K562 (cell line): ENCODE data around the gene NARF. TPM values are rescaled to one million over a fixed set of nuclear protein-coding genes. Genes with fewer than 3 reads are reported as not detected.
A peak's percentile ranks its signal among the peaks of the same experiment; 100 is the strongest.

Source experiments
- ATF1 ChIP-seq, 2 experiments: fragments of 450-650 bp in 1 of 2; IDR thresholded peaks; 2 replicates each; pipeline ENCODE4 v1.6.1; 2016; ENCODE audit warnings: missing compliant biosample characterization in 1 of 2, missing genetic modification characterization in 1 of 2
- ATF7 ChIP-seq: fragments of 450-650 bp; IDR thresholded peaks from 2 replicates; pipeline ENCODE4 v1.7.1; 2014; ENCODE audit warnings: mild to moderate bottlenecking, moderate library complexity
- CREM ChIP-seq: IDR thresholded peaks from 2 replicates; pipeline ENCODE4 v1.6.1; 2014; ENCODE audit warnings: antibody characterized with exemption, low read depth
- ESRRA ChIP-seq: fragments of 450-650 bp; IDR thresholded peaks from 2 replicates; pipeline ENCODE4 v1.6.1; 2014; ENCODE audit warnings: low read depth, mild to moderate bottlenecking, moderate library complexity, borderline replicate concordance
- FOXJ3 ChIP-seq: sonication (generic); formaldehyde crosslinking; IDR thresholded peaks from 2 replicates; pipeline ENCODE4 v1.4.0; 2020; ENCODE audit warnings: mild to moderate bottlenecking, missing genetic modification reagents
- NCOA6 ChIP-seq: fragments of 450-650 bp; IDR thresholded peaks from 2 replicates; pipeline ENCODE4 v1.6.1; 2017; ENCODE audit warnings: mild to moderate bottlenecking
- RFX7 ChIP-seq: fragments of 250-450 bp; sonication (Bioruptor Pico); IDR thresholded peaks from 2 replicates; pipeline ENCODE4 v1.5.1; 2021; ENCODE audit warnings: mild to moderate bottlenecking
- ZFP30 ChIP-seq: fragments of 250-450 bp; sonication (Bioruptor Pico); IDR thresholded peaks from 2 replicates; pipeline ENCODE4 v1.8.0; 2022; ENCODE audit warnings: moderate library complexity, mild to moderate bottlenecking, inconsistent platforms, borderline replicate concordance
- ZNF184 ChIP-seq: sonication (generic); formaldehyde crosslinking; IDR thresholded peaks from 2 replicates; pipeline ENCODE4 v1.5.0; 2020; ENCODE audit warnings: missing genetic modification reagents
- ZNF224 ChIP-seq: sonication (generic); formaldehyde crosslinking; IDR thresholded peaks from 2 replicates; pipeline ENCODE4 v1.8.0; 2022; ENCODE audit warnings: mild to moderate bottlenecking, missing genetic modification reagents
- ZNF431 ChIP-seq: sonication (generic); formaldehyde crosslinking; IDR thresholded peaks from 2 replicates; pipeline ENCODE4 v1.8.0; 2022; ENCODE audit warnings: mild to moderate bottlenecking, missing genetic modification reagents
- polyA plus RNA-seq, 8 experiments: library from polyadenylated mRNA; depleted of rRNA in 4 of 8; stranded (reverse) in 5 of 8; unstranded in 3 of 8; fragments of >200 nt; fragmentation: Nextera tagmentation in 2 of 8; fragmentation: Illumina TruSeq in 1 of 8; extraction: Ambion mirVana in 2 of 8; extraction: Trizol in 1 of 8; gene quantifications; 2 replicates each; pipeline versions ENCODE4 v1.2.1 to v1.2.3, GENCODE V29; 2011 to 2014; ENCODE audit warnings: inconsistent platforms in 1 of 8, missing spikeins in 1 of 8
- total RNA-seq, 7 experiments: library from RNA; depleted of rRNA in 6 of 7; stranded (reverse); fragments of >200 nt in 6 of 7; fragmentation: Illumina TruSeq in 2 of 7; extraction: Trizol in 2 of 7; gene quantifications; 2 replicates each; pipeline versions ENCODE4 v1.2.1 to v1.2.3, GENCODE V29; 2011 to 2021; ENCODE audit warnings: low replicate concordance in 1 of 7
- TF ChIP-seq, protein P1 (sequence below): IDR thresholded peaks from 3 replicates; pipeline ENCODE4 v1.6.1; 2011; ENCODE audit warnings: borderline replicate concordance, mild to moderate bottlenecking; ENCODE audit not compliant: insufficient read length, insufficient read depth
- TF ChIP-seq, protein P2 (sequence below): fragments of 250-450 bp; sonication (Bioruptor Pico); IDR thresholded peaks from 2 replicates; pipeline ENCODE4 v1.5.0; 2021; ENCODE audit warnings: mild to moderate bottlenecking, moderate library complexity
- TF ChIP-seq, protein P3 (sequence below): sonication (generic); formaldehyde crosslinking; IDR thresholded peaks from 2 replicates; pipeline ENCODE4 v1.5.0; 2020; ENCODE audit warnings: missing genetic modification reagents
- TF ChIP-seq, protein P4 (sequence below): fragments of 250-450 bp; sonication (Bioruptor Pico); IDR thresholded peaks from 2 replicates; pipeline ENCODE4 v1.5.0; 2021; ENCODE audit warnings: mild to moderate bottlenecking, borderline replicate concordance

NARF gene
- total and polyA plus RNA-seq, 9 of the 15 experiments (the other 6 are each of a cell fraction or from before 2014, with no cell fraction given): 60.4 to 423 (median 132) TPM

DNA sequence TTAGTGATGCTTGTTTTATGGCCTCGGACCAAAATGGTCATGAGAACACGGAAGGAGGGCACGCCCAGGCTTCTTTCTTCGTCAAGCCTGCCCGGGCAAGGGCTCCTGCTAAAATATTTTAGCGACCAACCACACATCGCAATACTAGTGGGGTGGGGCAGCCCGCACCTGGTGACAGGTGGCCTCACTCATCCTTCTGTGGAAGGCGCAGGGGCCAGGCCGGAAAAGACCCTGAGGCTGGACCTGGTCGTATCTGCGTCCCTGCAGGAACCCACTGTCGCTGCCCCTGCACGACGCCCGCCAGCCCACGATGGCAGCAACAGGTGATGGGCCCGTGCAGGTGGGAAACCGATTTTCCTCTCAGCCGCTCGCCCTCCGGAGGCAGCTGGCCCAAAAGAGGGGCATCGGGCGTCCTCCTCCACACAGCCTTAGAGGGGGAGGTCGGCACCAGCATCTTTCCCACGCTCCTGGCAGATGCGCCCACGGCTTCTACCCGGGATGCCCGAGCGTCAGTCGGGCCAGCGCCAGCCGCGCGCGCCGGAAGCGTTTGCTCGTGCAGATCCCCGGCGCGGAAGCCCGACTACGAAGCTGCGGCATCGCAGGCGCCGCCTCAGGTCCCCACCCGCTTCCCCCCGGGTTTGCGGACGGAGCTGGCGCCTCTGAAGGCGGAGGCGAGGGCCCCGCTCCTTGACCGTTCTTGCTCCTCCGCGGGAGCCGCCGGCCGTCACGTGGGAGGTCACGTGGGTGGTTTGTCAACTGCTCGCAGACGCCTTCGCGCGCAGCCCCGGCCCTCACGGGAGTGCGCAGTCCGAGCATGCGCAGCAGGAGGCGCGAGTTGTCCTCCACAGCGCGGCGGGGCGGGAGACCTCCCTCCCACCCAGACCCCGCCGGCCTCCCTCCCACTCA is 38.2 kb downstream of the NARF start (continued):
- TF ChIP-seq, protein P1, sequence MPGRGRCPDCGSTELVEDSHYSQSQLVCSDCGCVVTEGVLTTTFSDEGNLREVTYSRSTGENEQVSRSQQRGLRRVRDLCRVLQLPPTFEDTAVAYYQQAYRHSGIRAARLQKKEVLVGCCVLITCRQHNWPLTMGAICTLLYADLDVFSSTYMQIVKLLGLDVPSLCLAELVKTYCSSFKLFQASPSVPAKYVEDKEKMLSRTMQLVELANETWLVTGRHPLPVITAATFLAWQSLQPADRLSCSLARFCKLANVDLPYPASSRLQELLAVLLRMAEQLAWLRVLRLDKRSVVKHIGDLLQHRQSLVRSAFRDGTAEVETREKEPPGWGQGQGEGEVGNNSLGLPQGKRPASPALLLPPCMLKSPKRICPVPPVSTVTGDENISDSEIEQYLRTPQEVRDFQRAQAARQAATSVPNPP: no peak
- TF ChIP-seq ATF1 (CRISPR knock-in tag; IDR thresholded peaks at IDR 0.05) (no peak), ATF1 (tag; IDR thresholded peaks at IDR 0.05) (peak; percentile 68), ZNF224 (CRISPR knock-in tag) (no peak), ESRRA (peak; percentile 22; the same call in 1 of the 2 replicates), NCOA6 (no peak), CREM (peak; percentile 77), ATF7 (no peak; the same call in 1 of the 2 replicates), RFX7 (no peak), FOXJ3 (CRISPR knock-in tag) (no peak), ZFP30 (CRISPR knock-in tag) (no peak), ZNF431 (peak; percentile 91), ZNF184 (CRISPR knock-in tag) (no peak)
- TF ChIP-seq, protein P2, sequence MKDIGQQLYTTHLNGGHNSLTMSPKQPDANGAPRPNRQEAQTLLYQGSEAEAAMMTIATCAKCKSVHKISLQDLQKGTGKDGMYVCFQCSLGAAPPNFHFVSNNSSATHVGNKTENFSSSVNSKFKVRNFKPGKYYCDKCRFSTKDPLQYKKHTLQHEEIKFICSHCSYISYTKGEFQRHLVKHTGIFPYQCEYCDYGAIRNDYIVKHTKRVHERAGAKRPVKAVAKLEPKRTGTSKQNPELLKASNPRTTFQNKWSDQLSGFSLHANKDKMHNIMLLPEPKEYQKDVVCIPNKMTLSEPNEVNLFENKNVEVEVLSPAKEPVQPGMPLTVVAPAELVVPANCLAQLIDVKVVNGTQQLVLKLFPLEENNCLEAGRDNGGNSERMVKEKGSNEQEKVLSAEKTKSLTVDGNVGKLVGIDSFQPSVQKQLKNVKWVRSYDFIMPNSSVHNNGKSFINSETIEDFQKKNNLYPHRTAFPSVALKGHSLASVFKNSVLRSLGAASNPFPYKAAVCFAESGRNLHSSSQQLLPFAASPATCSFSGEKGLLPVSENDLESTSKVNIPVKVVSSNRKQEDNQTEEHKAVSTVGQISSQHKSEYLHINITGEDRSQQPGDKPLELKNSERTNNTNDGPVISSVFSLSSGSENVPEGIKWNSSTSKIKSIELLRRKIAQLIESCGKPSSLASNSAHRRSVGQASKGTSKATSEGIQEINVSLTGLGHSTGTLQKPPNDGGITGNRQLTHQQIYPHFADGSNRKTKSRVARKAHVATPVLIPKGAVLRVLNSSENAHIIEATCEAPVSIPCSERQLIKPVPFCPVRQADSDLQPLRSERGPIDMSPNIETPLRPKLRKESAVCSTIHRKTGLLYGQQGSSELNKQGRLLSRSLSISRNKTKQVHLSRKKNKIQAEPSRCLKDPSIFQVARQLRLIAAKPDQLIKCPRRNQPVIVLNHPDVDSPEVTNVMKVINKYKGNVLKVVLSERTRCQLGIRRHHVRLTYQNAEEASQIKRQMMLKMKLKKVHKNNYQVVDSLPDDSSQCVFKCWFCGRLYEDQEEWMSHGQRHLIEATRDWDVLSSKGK (CRISPR knock-in tag): no peak
- TF ChIP-seq, protein P3, sequence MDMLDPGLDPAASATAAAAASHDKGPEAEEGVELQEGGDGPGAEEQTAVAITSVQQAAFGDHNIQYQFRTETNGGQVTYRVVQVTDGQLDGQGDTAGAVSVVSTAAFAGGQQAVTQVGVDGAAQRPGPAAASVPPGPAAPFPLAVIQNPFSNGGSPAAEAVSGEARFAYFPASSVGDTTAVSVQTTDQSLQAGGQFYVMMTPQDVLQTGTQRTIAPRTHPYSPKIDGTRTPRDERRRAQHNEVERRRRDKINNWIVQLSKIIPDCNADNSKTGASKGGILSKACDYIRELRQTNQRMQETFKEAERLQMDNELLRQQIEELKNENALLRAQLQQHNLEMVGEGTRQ: peak; percentile 99
- TF ChIP-seq, protein P4, sequence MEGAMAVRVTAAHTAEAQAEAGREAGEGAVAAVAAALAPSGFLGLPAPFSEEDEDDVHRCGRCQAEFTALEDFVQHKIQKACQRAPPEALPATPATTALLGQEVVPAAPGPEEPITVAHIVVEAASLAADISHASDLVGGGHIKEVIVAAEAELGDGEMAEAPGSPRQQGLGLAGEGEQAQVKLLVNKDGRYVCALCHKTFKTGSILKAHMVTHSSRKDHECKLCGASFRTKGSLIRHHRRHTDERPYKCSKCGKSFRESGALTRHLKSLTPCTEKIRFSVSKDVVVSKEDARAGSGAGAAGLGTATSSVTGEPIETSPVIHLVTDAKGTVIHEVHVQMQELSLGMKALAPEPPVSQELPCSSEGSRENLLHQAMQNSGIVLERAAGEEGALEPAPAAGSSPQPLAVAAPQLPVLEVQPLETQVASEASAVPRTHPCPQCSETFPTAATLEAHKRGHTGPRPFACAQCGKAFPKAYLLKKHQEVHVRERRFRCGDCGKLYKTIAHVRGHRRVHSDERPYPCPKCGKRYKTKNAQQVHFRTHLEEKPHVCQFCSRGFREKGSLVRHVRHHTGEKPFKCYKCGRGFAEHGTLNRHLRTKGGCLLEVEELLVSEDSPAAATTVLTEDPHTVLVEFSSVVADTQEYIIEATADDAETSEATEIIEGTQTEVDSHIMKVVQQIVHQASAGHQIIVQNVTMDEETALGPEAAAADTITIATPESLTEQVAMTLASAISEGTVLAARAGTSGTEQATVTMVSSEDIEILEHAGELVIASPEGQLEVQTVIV (CRISPR knock-in tag): no peak
